ENCODE measurements around the gene SNX32.
"Not testable (repeated sequence)": the region's sequence is repeated elsewhere in the genome, so short reads cannot be mapped to it uniquely, and the experiment has no call there.

SNX32 gene

DNA sequence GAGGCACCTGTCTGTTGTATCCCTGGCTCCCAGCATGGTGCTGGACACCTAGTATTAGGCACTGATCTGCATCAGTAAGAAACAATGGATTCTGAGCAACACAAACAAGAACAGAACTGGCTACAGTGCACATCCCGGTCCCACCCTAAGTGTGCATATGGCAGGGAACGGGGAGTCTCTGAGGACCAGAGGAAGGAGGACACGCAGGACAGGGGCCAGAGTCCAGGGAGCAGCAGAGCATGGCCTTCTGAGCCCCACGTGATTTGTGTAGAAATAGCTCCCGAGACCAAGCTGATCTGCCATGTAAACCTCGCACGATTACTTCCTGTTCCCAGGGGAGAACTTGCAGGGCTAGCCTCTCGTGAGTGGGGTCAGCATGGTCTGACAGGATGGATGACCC lies 12.7 kb upstream of the SNX32 start:
- no peak for FAIRE-seq
- no peak for DNase-seq (ENCODE audit: extremely low spot score, insufficient read length, low read depth)

DNA sequence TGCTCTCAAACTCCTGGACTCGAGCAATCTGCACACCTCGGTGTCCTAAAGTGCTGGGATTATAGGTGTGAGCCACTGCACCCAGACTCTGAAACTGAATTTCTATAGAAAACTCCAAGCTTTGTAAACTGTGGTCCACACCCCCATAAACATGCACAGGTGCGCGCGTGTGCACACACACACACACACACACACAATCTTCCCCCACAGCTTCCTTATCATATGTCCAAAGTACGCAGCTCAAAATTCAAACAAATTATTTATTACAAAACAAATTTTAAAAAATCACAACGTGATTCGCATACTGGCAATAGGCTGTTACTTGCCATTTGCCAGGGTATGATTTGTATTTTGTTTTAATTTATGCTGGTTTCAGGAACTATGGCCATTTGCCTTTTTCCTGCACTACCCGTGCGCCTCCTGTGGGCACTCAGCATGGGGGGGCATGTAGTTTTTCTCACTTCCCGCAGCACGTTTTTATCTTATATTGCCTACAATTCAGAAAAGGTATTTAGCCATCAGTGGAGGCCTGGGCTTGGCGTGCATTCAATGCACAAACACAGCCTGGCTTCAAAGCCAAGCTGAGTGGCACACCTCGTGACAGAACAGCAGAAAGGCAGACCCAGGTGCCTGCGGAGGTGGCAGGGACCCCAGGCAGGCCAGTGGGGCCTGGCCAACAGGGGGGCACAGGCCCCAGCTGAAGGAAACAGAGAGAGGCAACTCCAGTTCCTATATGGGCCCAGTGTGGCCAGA lies 10.8 kb upstream of the SNX32 start:
- DNase-seq (ENCODE audit: extremely low spot score, insufficient read length, low read depth), result no peak
- FAIRE-seq, result no peak

DNA sequence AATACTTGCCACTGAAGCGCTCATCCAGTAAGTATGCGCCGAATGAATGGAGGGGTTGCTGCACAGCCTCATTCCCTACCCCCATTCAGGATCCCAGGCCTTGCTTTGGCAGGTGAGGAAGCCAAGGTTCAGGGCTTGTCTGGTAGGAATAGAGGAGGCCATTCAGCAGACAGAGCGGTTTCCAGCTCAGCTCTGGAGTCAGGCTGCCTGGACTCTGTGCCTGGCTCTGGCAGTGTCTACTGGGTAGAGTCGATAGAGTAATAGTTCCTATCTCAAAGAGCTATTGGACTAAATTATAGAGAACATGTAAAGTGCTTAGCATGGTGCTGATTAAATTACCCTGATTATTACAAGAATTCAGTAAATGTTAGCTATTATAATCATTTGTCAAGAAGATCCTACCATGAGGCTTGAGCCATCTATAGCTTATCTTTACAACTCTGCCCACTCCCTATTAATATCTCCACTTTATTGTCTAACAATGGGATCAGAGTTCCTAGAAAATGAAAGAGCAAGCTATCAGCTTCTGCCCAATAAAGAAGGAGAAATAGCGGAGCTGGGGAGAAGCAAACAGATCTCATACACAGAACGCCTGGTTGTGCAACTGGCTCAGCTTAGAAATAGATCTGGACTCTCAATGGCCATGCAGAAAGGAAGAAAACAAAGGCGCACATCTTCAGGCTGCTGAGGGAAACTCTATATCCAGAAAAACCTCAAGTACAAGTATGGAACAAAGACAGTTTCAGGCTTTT lies 6.6 kb upstream of the SNX32 start:
- no peak for FAIRE-seq
- DNase-seq (ENCODE audit: extremely low spot score, insufficient read length, low read depth), result no peak

DNA sequence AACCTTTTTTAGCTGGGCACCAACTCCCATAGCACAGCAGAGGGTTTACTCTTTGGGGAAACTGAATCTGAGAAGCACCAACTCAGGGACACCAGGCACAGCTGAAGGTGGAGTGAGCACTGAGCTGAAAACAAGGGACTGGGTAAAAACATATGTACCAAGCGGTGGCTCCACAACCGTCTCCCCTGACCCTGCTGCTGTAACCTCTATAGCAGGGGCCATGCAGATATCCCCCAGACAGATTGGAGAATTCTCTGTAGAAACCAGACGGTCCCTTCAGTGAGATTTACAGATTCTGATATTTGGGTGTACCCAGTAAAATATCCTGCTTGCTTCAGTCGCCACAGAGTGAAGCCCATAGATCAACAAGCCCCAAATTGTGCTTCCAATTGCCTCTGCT lies 4.3 kb upstream of the SNX32 start:
- FAIRE-seq (no peak), DNase-seq (ENCODE audit: extremely low spot score, insufficient read length, low read depth) (no peak)

DNA sequence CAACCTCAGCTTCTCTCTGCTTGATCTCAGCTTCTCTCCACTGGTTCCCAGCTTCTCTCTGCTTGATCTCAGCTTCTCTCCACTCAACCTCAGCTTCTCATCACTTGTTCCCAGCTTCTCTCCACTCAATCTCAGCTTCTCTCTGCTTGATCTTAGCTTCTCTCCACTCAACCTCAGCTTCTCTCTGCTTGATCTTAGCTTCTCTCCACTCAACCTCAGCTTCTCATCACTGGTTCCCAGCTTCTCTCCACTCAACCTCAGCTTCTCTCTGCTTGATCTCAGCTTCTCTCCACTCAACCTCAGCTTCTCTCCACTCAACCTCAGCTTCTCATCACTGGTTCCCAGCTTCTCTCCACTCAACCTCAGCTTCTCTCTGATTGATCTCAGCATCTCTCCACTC lies 1.5 kb upstream of the SNX32 start:
- not testable (repeated sequence) for DNase-seq (ENCODE audit: extremely low spot score, insufficient read length, low read depth); FAIRE-seq

DNA sequence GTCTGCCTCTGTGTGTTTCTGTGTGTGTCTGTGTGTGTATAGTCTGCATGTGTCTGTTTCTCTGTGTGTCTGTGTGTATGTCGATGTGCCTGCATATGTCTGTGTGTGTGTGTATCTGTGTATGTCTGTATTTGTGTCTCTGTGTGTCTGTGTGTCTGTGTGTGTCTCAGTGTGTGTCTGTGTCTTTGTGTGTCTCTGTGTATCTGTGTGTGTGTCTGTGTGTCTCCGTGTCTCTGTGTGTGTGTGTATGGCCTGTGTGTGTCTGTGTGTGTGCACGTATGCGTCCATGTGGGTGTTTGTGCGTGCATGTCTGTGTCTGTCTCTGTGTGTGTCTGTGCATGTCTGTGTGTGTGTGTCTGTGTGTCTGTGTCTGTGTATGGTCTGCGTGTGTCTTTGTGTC lies 439 bp downstream of the SNX32 start:
- DNase-seq (ENCODE audit: extremely low spot score, insufficient read length, low read depth), result no peak
- FAIRE-seq, result no peak

DNA sequence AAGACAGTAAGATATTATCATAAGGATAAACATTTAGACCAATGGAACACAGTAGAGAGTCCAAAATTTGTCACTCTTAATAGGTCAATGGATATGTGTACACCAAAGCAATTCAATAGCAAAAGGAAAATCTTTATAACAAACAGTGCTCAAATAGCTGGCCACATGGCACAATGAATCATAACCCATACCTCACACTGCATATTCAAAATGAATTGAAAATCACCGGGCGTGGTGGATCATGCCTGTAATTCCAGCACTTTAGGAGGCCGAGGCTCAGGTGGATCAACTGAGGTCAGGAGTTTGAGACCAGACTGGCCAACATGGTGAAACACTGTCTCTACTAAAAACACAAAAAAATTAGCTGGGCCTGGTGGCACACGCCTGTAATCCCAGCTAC lies 8.4 kb downstream of the SNX32 start:
- no peak for DNase-seq (ENCODE audit: extremely low spot score, insufficient read length, low read depth)
- no peak for FAIRE-seq

DNA sequence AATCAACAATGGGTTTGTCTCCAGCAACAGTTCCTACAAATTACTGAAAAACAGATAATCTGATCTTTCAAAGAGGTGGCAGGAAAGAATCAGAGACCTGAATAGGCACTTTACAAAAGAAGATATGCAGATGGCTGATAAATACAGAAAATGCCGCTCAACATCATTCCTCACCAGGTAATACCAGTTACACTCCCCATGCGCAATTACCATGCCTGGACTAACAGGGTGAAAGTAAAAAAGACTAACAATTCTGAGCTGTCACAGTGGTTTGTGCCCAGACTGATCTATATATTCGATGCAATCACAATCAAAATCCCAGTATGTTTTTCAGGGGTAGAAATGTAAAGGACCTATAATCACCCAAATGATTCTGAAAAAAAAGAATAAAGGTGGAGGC lies 10.0 kb downstream of the SNX32 start:
- DNase-seq (ENCODE audit: extremely low spot score, insufficient read length, low read depth), result no peak
- FAIRE-seq, result no peak

DNA sequence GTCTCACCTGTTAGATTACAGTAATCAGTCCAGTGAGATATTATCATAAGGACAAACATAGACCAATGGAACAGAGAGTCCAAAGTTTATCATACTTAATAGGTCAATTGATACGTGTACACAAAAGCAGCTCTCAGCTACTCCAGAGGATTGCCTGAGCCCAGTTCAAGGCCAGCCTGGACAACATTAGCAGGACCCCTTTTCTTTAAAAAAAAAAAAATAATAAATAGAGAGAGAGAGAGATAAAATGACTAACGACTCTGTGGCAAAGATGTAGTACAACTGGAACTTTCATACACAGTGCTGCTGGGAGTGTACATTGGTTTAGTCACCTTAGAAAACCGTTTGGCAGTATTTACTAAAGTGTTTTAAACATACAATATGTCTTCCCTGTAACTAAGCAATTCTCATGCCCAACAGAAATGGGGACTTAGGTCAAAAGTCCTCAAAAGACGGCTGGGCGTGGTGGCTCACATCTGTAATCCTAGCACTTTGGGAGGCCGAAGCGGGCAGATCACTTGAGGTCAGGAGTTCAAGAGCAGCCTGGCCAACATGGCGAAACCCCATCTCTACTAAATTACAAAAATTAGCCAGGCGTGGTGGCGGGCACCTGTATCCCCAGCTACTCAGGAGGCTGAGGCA lies 10.6 kb downstream of the SNX32 start:
- no peak for FAIRE-seq
- DNase-seq (ENCODE audit: extremely low spot score, insufficient read length, low read depth), result no peak

DNA sequence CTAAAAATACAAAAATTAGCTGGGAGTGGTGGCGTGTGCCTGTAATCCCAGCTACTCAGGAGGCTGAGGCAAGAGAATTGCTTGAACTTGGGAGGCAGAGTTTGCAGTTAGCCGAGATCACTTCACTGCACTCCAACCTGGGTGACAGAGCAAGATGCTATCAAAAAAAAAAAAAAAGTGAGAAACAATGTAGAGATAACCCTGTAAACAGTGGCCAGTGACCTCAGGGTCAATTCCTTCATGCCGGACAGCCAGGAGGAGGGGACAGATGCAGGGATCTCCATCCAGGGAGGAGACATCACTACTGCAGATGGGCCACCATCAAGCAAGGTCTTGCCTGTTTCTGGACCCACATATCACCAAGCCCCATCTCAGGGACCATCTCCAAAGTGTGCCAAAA lies 14.0 kb downstream of the SNX32 start:
- FAIRE-seq, result no peak

DNA sequence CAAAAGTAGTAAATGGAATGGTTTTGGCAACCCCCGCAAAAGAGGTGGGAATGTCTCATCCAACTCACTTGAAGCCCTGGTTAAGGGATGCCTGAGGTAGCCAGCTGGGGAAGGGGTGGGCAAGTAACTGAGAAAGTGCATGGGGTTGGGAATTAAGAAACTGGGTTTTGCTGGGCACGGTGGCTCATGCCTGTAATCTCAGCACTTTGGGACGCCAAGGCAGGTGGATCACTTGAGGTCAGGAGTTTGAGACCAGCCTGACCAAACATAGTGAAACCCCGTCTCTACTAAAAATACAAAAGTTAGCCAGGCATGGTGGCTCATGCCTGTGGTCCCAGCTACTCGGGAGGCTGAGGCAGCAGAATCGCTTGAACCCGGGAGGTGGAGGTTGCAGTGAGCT lies 14.9 kb downstream of the SNX32 start:
- DNase-seq (ENCODE audit: extremely low spot score, insufficient read length, low read depth); FAIRE-seq: not testable (repeated sequence)

More for the DNA sequence above, 14.0 kb downstream of the SNX32 start:
- no peak for DNase-seq (ENCODE audit: extremely low spot score, insufficient read length, low read depth)

DNA sequence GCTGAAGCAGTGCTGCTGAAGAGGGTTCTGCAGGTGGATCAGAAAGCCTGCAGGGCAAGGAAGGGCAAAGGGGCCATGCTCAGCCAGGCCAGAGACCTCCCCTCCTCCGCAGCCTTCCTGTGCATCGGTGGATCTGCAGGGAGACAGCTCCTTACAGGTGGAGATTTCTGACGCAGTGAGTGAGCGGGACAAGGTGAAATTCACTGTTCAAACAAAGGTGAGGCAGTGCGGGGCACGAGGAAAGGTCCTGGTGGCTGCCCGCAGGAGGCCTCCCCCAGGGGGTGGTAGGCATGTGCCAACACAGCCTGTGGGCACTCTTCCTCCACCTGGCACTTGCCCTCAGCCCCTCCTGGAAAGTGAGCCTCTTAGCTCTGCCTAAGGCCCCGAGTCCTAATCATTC lies 15.6 kb downstream of the SNX32 start:
- DNase-seq (ENCODE audit: extremely low spot score, insufficient read length, low read depth) (no peak), FAIRE-seq (no peak)

DNA sequence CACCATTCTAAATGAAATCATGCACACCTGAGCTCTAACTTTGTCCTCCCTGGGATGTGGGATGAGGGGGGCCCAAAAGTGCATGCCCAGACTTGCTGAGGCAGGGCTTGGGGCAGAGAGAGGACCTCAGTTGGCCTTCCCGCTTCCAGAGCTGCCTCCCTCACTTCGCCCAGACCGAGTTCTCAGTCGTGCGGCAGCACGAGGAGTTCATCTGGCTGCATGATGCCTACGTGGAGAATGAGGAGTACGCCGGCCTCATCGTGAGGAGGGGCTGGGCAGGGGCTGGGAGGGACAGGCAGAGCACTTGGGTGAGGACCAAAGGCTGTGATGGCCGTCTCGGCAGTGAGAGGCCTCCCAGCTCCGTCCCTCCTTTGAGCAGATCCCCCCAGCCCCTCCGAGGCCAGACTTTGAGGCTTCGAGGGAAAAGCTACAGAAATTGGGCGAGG lies 16.0 kb downstream of the SNX32 start:
- FAIRE-seq, result no peak
- DNase-seq (ENCODE audit: extremely low spot score, insufficient read length, low read depth), result no peak

DNA sequence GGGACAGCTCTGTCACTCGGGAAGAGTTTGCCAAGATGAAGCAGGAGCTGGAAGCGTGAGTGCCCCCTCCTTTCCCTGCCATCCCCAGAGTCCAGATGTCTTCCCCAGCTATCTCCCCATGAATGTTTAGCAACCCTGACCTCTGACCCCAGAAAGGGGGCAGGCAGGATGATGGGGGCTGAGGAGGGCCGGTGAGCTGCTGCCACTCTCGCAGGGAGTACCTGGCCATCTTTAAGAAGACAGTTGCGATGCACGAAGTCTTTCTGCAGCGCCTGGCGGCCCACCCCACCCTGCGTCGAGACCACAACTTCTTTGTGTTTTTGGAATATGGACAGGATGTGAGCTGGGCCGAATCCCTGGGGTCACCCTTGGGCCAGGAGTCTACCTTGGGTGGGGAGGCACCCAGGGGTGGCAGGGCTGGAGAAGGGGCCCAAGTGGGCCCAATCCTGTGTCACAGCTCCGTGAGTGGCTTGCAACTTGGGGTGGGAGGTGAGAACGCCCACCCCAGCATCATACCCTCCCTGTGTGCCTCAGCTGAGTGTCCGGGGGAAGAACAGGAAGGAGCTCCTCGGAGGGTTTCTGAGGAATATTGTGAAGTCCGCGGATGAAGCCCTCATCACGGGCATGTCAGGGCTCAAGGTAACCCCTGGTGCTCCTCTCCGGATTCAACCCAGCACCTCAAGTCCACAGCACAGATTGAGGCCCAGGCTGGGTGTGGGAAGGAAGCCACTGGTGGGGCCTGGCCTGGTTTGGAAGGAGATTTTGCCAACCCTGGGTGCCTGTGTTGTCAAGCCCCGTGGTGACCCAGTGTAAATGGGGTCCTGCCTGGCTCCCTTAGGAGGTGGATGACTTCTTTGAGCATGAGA lies 16.7 kb downstream of the SNX32 start:
- DNase-seq (ENCODE audit: extremely low spot score, insufficient read length, low read depth) (no peak), FAIRE-seq (no peak)

DNA sequence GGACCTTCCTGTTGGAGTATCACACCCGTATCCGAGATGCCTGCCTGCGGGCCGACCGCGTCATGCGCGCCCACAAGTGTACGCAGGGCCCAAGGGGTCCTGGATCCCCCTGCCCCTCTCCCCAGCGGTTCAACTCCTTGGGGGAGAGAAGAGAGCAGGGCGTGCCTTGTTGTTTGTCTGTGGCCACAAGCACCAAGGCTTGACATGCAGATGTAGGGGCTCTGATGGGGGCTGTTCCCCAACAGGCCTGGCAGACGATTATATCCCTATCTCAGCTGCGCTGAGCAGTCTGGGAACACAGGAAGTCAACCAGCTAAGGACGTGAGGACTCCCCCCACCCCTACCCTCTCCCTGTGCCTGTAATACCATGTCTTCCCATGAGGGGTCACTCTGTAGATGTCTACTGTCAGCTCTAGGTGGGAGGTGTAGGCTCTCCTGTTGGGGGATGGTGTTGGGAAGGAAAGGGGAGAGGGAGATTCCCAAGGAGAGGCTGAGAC lies 17.4 kb downstream of the SNX32 start:
- DNase-seq (ENCODE audit: extremely low spot score, insufficient read length, low read depth) (no peak), FAIRE-seq (no peak)

DNA sequence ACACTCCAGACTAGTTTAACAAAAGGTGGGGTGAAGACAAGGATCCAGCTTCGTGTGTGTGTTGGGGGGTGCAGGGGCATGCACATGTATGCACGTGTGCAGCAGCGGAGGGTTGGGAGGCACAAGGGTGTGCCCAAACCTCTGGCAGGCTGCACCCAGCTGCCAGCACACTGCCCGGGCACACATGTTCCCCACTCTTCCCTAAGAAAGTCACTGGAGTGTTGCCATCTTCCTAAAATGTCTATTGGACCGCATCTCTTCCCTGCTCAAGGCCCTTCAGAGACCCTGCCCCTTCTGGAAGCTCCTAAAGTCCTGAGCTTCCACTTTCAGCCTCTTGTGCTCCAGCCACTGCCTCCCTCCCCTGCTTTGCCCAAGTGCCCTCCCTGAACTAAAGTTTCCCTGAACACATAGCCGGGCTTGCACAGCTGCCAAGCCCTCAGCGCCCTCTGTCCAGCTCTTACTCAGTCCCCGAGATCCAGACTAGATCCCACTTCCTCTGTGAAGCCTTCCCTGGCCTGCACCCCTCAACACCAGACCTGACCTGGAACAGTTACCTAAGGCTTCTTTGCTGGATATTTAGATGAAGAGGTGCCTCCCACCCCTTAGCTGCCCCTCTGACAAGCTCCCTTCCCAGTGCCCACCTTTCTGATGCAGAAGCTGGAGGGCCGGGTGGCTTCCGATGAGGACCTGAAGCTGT lies 18.2 kb downstream of the SNX32 start:
- no peak for FAIRE-seq
- no peak for DNase-seq (ENCODE audit: extremely low spot score, insufficient read length, low read depth)

DNA sequence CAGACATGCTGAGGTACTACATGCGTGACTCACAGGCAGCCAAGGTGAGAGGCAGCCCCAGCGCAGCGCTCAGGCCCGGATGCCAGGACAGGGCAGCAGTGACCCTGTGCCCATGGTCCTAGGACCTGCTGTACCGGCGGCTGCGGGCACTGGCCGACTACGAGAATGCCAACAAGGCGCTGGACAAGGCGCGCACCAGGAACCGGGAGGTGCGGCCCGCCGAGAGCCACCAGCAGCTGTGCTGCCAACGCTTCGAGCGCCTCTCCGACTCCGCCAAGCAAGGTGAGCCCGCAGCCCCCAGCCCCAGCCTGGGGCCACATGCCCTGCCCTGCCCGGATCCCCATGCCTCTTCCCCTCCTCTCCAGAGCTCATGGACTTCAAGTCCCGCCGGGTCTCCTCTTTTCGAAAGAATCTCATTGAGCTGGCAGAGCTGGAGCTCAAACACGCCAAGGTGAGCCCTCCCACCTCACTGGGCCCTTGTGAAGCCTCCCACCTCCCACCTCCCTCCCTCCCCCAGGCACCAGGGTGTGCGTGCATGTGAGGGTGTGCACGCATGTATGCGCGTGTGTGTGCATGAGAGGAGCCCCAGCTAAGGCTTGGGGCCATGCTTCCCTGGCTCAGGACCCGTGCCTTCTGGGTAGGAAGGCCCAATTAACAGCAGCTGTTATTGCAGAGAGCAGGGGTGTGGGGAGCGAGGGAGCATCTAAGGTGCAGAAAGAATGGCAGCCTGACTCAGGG lies 18.9 kb downstream of the SNX32 start:
- FAIRE-seq, result no peak
- no peak for DNase-seq (ENCODE audit: extremely low spot score, insufficient read length, low read depth)

DNA sequence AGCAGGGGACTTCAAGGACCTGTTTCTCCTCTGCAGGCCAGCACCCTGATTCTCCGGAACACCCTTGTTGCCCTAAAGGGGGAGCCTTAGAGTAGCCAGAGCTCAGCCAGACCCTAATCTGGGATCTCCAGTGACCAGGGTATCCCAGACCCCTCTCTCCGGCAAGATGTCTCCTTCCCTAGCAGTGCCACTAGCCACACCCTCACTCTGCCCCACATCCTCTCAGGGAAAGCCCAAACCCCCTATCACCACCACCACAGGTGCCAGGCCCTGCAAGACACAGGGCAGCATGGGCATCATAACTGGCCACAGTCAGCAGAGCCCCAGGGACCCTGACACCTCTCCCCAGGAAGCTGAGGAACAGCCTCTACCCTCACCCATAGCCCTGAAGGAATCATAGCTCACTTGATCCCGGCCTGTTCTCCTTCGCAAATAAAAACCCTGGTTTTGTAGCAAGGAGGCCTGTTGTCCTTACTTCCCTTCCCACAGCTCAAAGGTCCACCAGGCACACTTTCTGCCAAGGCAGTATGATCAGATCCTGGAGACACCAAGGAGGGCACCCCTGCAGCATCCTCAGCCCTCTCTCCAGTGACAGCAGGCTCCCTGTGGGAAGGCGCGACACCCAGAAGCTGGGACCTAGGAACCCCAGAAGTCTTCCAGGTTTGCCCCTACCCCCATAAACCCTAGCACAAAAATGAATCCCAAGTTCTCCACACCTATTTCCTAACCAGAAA lies 19.6 kb downstream of the SNX32 start:
- DNase-seq (ENCODE audit: extremely low spot score, insufficient read length, low read depth) (no peak), FAIRE-seq (no peak)

All from GM18507 (cell line).